H4 (cell line): Measurements from ENCODE around the gene STRC. TPM values are rescaled to one million over a fixed set of nuclear protein-coding genes. Genes with fewer than 3 reads are reported as not detected.
"Not testable (repeated sequence)": the region's sequence is repeated elsewhere in the genome, so short reads cannot be mapped to it uniquely, and the experiment has no call there.

Experiments
- DNase-seq: peaks from one replicate; pipeline ENCODE4 v3.0.0-alpha.2; 2015; ENCODE audit warnings: low spot score
- total RNA-seq: library from RNA; depleted of rRNA; stranded (reverse); fragments of >200 nt; shearing (Covaris generic); gene quantifications from 2 replicates; pipeline ENCODE4 v1.2.3, GENCODE V29; 2014; rRNA removed

The STRC gene
- total RNA-seq, 1 experiment from 2014 or later = 0.08 TPM

GRCh38 chr15:43563793-43564192 is 54.8 kb downstream of the STRC start:
- DNase-seq = not testable (repeated sequence)

GRCh38 chr15:43562753-43563152 is 55.8 kb downstream of the STRC start:
- DNase-seq = not testable (repeated sequence)

GRCh38 chr15:43552986-43553385 is 65.6 kb downstream of the STRC start:
- no peak for DNase-seq

- DNase-seq = no peak
Measured at GRCh38 chr15:43552256-43552655, 66.3 kb downstream of the STRC start.

- no peak for DNase-seq
Measured at GRCh38 chr15:43550527-43551363, 67.9 kb downstream of the STRC start.

Other genes with a start within 250 kb of the STRC start
- gene ZSCAN29, start 247.8 kb downstream of the STRC start, total RNA-seq = 9.2 and 14.5 TPM in 2 replicates
- 12.4 and 19.0 TPM in 2 replicates for gene TUBGCP4, start 247.7 kb downstream of the STRC start, total RNA-seq
- gene TP53BP1, start 125.6 kb downstream of the STRC start, total RNA-seq = 32.4 and 32.7 TPM in 2 replicates
- 32.9 and 40.6 TPM in 2 replicates for gene MAP1A, start 101.2 kb downstream of the STRC start, total RNA-seq
- gene PPIP5K1, start 28.6 kb downstream of the STRC start, total RNA-seq = 6.0 and 7.7 TPM in 2 replicates
- 0.95 TPM in 1 of 2 replicates, not detected in the other for gene CKMT1B, start 24.8 kb downstream of the STRC start, total RNA-seq
- not detected in 2 replicates for gene CATSPER2, start 30.0 kb upstream of the STRC start, total RNA-seq
- gene CKMT1A, start 75.1 kb upstream of the STRC start, total RNA-seq = 0.10 and 1.1 TPM in 2 replicates
- 187 and 259 TPM in 2 replicates for gene PDIA3, start 127.6 kb upstream of the STRC start, total RNA-seq
- 1.3 and 2.2 TPM in 2 replicates for gene ELL3, start 158.2 kb upstream of the STRC start, total RNA-seq
- 979 and 1,093 TPM in 2 replicates for gene SERF2, start 173.5 kb upstream of the STRC start, total RNA-seq
- not detected in 2 replicates for gene SERINC4, start 181.4 kb upstream of the STRC start, total RNA-seq
- gene HYPK, start 181.8 kb upstream of the STRC start, total RNA-seq = 5.5 and 6.5 TPM in 2 replicates
- gene MFAP1, start 205.9 kb upstream of the STRC start, total RNA-seq = 37.9 and 42.2 TPM in 2 replicates
- gene WDR76, start 208.2 kb upstream of the STRC start, total RNA-seq = 41.4 and 43.3 TPM in 2 replicates